ENCODE results near the gene STUB1. TPM values are rescaled to one million over a fixed set of nuclear protein-coding genes. Genes with fewer than 3 reads are reported as not detected.

Gene STUB1
- total RNA-seq, 1 donor from 2014 or later = 88.1 TPM

GRCh38 chr16:694863-695354, 14.7 kb downstream of the STUB1 start:
- no peak for DNase-seq

- DNase-seq = peak; percentile 52
These were observed 15.3 kb downstream of the STUB1 start for GRCh38 chr16:695355-696089.

GRCh38 chr16:698911-699671, 18.9 kb downstream of the STUB1 start:
- DNase-seq = no peak

- peak; percentile 65 for DNase-seq
These were observed 20.7 kb downstream of the STUB1 start for GRCh38 chr16:700684-701584.

- DNase-seq = no peak
These were observed 22.1 kb downstream of the STUB1 start for GRCh38 chr16:702341-702740.

- DNase-seq = no peak
These were observed 23.2 kb downstream of the STUB1 start for GRCh38 chr16:703406-703805.

- no peak for DNase-seq
These were observed 23.8 kb downstream of the STUB1 start for GRCh38 chr16:704047-704446.

GRCh38 chr16:704552-705380, 24.6 kb downstream of the STUB1 start:
- DNase-seq = no peak

GRCh38 chr16:705431-706188, 25.4 kb downstream of the STUB1 start, which contains the start of gene FBXL16:
Gene FBXL16, minus strand, starts transcription at chr16:705801. Its CDS starts 8,396 bp downstream, at chr16:697405.
- DNase-seq = no peak

GRCh38 chr16:706189-707061, 26.2 kb downstream of the STUB1 start:
- DNase-seq = no peak

- DNase-seq = no peak
These were observed 26.9 kb downstream of the STUB1 start for GRCh38 chr16:707062-707538.

- no peak for DNase-seq
These were observed 27.8 kb downstream of the STUB1 start for GRCh38 chr16:708019-708418.

- DNase-seq = no peak
These were observed 28.7 kb downstream of the STUB1 start for GRCh38 chr16:708959-709358.

- peak; percentile 86 for DNase-seq
These were observed 29.6 kb downstream of the STUB1 start for GRCh38 chr16:709566-710499.

GRCh38 chr16:710500-711075, 30.4 kb downstream of the STUB1 start:
- no peak for DNase-seq

GRCh38 chr16:711084-711483, 30.9 kb downstream of the STUB1 start:
- DNase-seq = no peak

- DNase-seq = peak; percentile 81
These were observed 31.5 kb downstream of the STUB1 start for GRCh38 chr16:711548-712320.

All from tongue (tissue), 2 donors.